HG03066 (cell line): Measurements from ENCODE around the gene PDXK.

Experiments used
- ATAC-seq: cut with Tn5 transposase; IDR thresholded peaks from one replicate; pipeline ENCODE4 v1.9.1; 2021; ENCODE audit warnings: low read depth; ENCODE audit not compliant: unreplicated experiment

PDXK gene

GRCh38 chr21:43759651-43760050 lies 40.7 kb downstream of the PDXK start:
- no peak for ATAC-seq

GRCh38 chr21:43760391-43760958 lies 41.5 kb downstream of the PDXK start:
- ATAC-seq: no peak

- ATAC-seq: no peak
Observed at GRCh38 chr21:43761886-43762285, 43.0 kb downstream of the PDXK start.

GRCh38 chr21:43762303-43763128 lies 43.6 kb downstream of the PDXK start:
- ATAC-seq: no peak

GRCh38 chr21:43763901-43764523 lies 45.1 kb downstream of the PDXK start:
- ATAC-seq: no peak

GRCh38 chr21:43764576-43765495 lies 45.9 kb downstream of the PDXK start:
- ATAC-seq: no peak

GRCh38 chr21:43766734-43767497 lies 48.0 kb downstream of the PDXK start:
- ATAC-seq: no peak

GRCh38 chr21:43767498-43767983 lies 48.6 kb downstream of the PDXK start:
- no peak for ATAC-seq

GRCh38 chr21:43767984-43768867 lies 49.3 kb downstream of the PDXK start:
- ATAC-seq: no peak

- no peak for ATAC-seq
Observed at GRCh38 chr21:43768868-43769167, 49.9 kb downstream of the PDXK start.

- ATAC-seq: no peak
Observed at GRCh38 chr21:43769325-43769958, 50.5 kb downstream of the PDXK start.

GRCh38 chr21:43770066-43770655 lies 51.2 kb downstream of the PDXK start:
- ATAC-seq: no peak

GRCh38 chr21:43771199-43771675 lies 52.3 kb downstream of the PDXK start:
- ATAC-seq: no peak

- no peak for ATAC-seq
Observed at GRCh38 chr21:43771698-43772424, 52.9 kb downstream of the PDXK start.

- ATAC-seq: no peak
Observed at GRCh38 chr21:43772425-43772821, 53.5 kb downstream of the PDXK start.

- no peak for ATAC-seq
Observed at GRCh38 chr21:43774163-43774562, 55.2 kb downstream of the PDXK start.

- no peak for ATAC-seq
Observed at GRCh38 chr21:43775190-43775589, 56.3 kb downstream of the PDXK start.
